GM23338 (cell line): ENCODE measurements around the gene BCKDHA. TPM values are rescaled to one million over a fixed set of nuclear protein-coding genes. Genes with fewer than 3 reads are reported as not detected.

Experiments used
- ATAC-seq: fragments of 200-7000 bp; cut with Tn5 transposase; 3 replicates; pipeline ENCODE4 v1.9.1; 2020
- DNase-seq: peaks from one replicate; pipeline ENCODE4 v3.0.0-alpha.2; 2015; ENCODE audit warnings: low spot score
- H2AFZ ChIP-seq: fragments of 200-600 bp; sonication (generic); 2 replicates; pipeline ENCODE4 v1.8.0; 2016; ENCODE audit warnings: antibody characterized with exemption, mild to moderate bottlenecking, moderate library complexity
- H3F3A ChIP-seq: fragments of 200-600 bp; sonication (generic); replicated peaks from 2 replicates; pipeline ENCODE4 v1.8.0; 2017; ENCODE audit warnings: antibody characterized with exemption, mixed run types, low read depth
- H3K27ac ChIP-seq: fragments of 200-600 bp; sonication (generic); 2 replicates; pipeline ENCODE4 v1.6.1; 2016; ENCODE audit warnings: low read depth
- H3K27me3 ChIP-seq: fragments of 200-600 bp; sonication (generic); 2 replicates; pipeline ENCODE4 v1.8.0; 2016; ENCODE audit warnings: mild to moderate bottlenecking, mixed run types, moderate library complexity; ENCODE audit not compliant: insufficient read depth
- H3K36me3 ChIP-seq: fragments of 200-600 bp; sonication (generic); 2 replicates; pipeline ENCODE4 v1.8.0; 2016; ENCODE audit warnings: mild to moderate bottlenecking; ENCODE audit not compliant: insufficient read depth
- H3K4me1 ChIP-seq: fragments of 200-600 bp; sonication (generic); 2 replicates; pipeline ENCODE4 v1.8.0; 2016; ENCODE audit warnings: mild to moderate bottlenecking, moderate library complexity; ENCODE audit not compliant: insufficient read depth
- H3K4me2 ChIP-seq: fragments of 200-600 bp; sonication (generic); 2 replicates; pipeline ENCODE4 v1.7.1; 2017; ENCODE audit warnings: mixed run types
- H3K4me3 ChIP-seq: fragments of 200-600 bp; sonication (generic); 2 replicates; pipeline ENCODE4 v1.6.1; 2016; ENCODE audit warnings: mixed run types
- H3K79me2 ChIP-seq: fragments of 200-600 bp; sonication (generic); replicated peaks from 2 replicates; pipeline ENCODE4 v1.8.0; 2017; ENCODE audit warnings: mild to moderate bottlenecking; ENCODE audit not compliant: insufficient read depth
- H3K9me2 ChIP-seq: fragments of 200-600 bp; sonication (generic); 2 replicates; pipeline ENCODE4 v1.8.0; 2017; ENCODE audit not compliant: insufficient read depth
- H4K20me1 ChIP-seq: fragments of 200-600 bp; sonication (generic); replicated peaks from 2 replicates; pipeline ENCODE4 v1.8.0; 2017; ENCODE audit warnings: mild to moderate bottlenecking; ENCODE audit not compliant: insufficient read depth
- H3K27ac Mint-ChIP-seq: 2 replicates; pipeline ENCODE4 v1.8.0; 2020; ENCODE audit warnings: inconsistent platforms, mild to moderate bottlenecking, moderate library complexity, mixed read lengths
- H3K27me3 Mint-ChIP-seq: 3 replicates; pipeline ENCODE4 v1.8.0; 2022; ENCODE audit warnings: low read depth, mild to moderate bottlenecking, moderate library complexity, mixed read lengths, inconsistent platforms; ENCODE audit not compliant: insufficient read depth, poor library complexity
- H3K36me3 Mint-ChIP-seq: 3 replicates; pipeline ENCODE4 v1.8.0; 2021; ENCODE audit warnings: low read depth, mild to moderate bottlenecking, inconsistent platforms, moderate library complexity, mixed read lengths
- H3K4me1 Mint-ChIP-seq: 3 replicates; pipeline ENCODE4 v1.8.0; 2020; ENCODE audit warnings: mild to moderate bottlenecking, inconsistent platforms, mixed read lengths
- H3K4me3 Mint-ChIP-seq: 3 replicates; pipeline ENCODE4 v1.8.0; 2021; ENCODE audit warnings: moderate library complexity, mild to moderate bottlenecking, inconsistent platforms, mixed read lengths
- H3K9me3 Mint-ChIP-seq: 3 replicates; pipeline ENCODE4 v1.8.0; 2020; ENCODE audit warnings: moderate library complexity, mild to moderate bottlenecking, inconsistent platforms, mixed read lengths
- CREB1 ChIP-seq: fragments of 250-450 bp; sonication (Bioruptor Pico); IDR thresholded peaks from 2 replicates; pipeline ENCODE4 v1.5.0; 2020; ENCODE audit warnings: low read depth, mild to moderate bottlenecking, moderate library complexity
- CTCF ChIP-seq, 2 experiments: fragments of 200-600 bp in 1 of 2; sonication (generic) in 1 of 2; conservative IDR thresholded peaks; 2 replicates each; pipeline versions ENCODE4 v1.5.1 to v1.6.1; 2016 to 2017; ENCODE audit warnings: antibody characterized with exemption in 2 of 2, low read depth in 2 of 2, mild to moderate bottlenecking in 2 of 2, moderate library complexity in 1 of 2
- ETS1 ChIP-seq: IDR thresholded peaks from 2 replicates; pipeline ENCODE4 v1.6.1; 2016; ENCODE audit warnings: antibody characterized with exemption
- EZH2 ChIP-seq: fragments of 200-600 bp; sonication (generic); IDR thresholded peaks from one replicate; pipeline ENCODE4 v1.8.0; 2017; ENCODE audit warnings: antibody characterized with exemption, mild to moderate bottlenecking, low read depth; ENCODE audit not compliant: unreplicated experiment
- EZH2phosphoT487 ChIP-seq: fragments of 200-600 bp; sonication (generic); IDR thresholded peaks from one replicate; pipeline ENCODE4 v1.8.1; 2018; ENCODE audit warnings: antibody characterized with exemption; ENCODE audit not compliant: unreplicated experiment
- JUNB ChIP-seq: IDR thresholded peaks from one replicate; pipeline ENCODE4 v1.6.1; 2016; ENCODE audit warnings: antibody characterized with exemption; ENCODE audit not compliant: unreplicated experiment
- NANOG ChIP-seq: IDR thresholded peaks from 2 replicates; pipeline ENCODE4 v1.6.1; 2016; ENCODE audit warnings: antibody characterized with exemption, borderline replicate concordance
- POLR2AphosphoS5 ChIP-seq: IDR thresholded peaks from 2 replicates; pipeline ENCODE4 v1.6.1; 2016; ENCODE audit warnings: antibody characterized with exemption, low read depth
- REST ChIP-seq: IDR thresholded peaks from one replicate; pipeline ENCODE4 v1.6.1; 2018; ENCODE audit warnings: antibody characterized with exemption; ENCODE audit not compliant: unreplicated experiment
- STAT1 ChIP-seq: IDR thresholded peaks from one replicate; pipeline ENCODE4 v1.6.1; 2016; ENCODE audit warnings: antibody characterized with exemption; ENCODE audit not compliant: unreplicated experiment
- ZNF114 ChIP-seq: fragments of 250-450 bp; sonication (Bioruptor Pico); IDR thresholded peaks from 2 replicates; pipeline ENCODE4 v1.5.0; 2020; ENCODE audit warnings: mild to moderate bottlenecking, moderate library complexity
- ZNF331 ChIP-seq: fragments of 250-450 bp; sonication (Bioruptor Pico); IDR thresholded peaks from 2 replicates; pipeline ENCODE4 v1.5.0; 2020; ENCODE audit warnings: low read depth, mild to moderate bottlenecking, moderate library complexity
- ZNF462 ChIP-seq: fragments of 250-450 bp; sonication (Bioruptor Pico); IDR thresholded peaks from 2 replicates; pipeline ENCODE4 v1.5.0; 2020; ENCODE audit warnings: mild to moderate bottlenecking, moderate library complexity
- polyA plus RNA-seq: library from polyadenylated mRNA; unstranded; fragments of >200 nt; fragmentation: Nextera tagmentation; extraction: Ambion mirVana; gene quantifications from 2 replicates; pipeline ENCODE4 v1.2.1, GENCODE V29; 2016
- total RNA-seq: library from RNA; depleted of rRNA; stranded (reverse); fragments of >200 nt; shearing (Covaris generic); gene quantifications from 2 replicates; pipeline ENCODE4 v1.2.3, GENCODE V29; 2014

BCKDHA gene
- total and polyA plus RNA-seq, 2 experiments from 2014 or later = 15.0 to 42.4 TPM

GRCh38 chr19:41386442-41386841 is 11.2 kb upstream of the BCKDHA start:
- Histone ChIP-seq H3K4me3 (no peak overlapping the region), H4K20me1 (0 out of 2 replicates have a peak, but pooled peaks cover 6% of the 10 kb centered on the region), H3K4me2 (no peak overlapping the region), H3K4me1 (no peaks in the 10 kb centered on the region), H3K36me3 (peaks cover 11% of the 10 kb centered on the region; the same call in 1 of the 2 replicates), H3K79me2 (no peaks in the 10 kb centered on the region), H3K27me3 (no peaks in the 10 kb centered on the region), H3F3A (0 out of 2 replicates have a peak, but pooled peaks cover 4% of the 10 kb centered on the region), H3K27ac (no peak overlapping the region), H3K9me2 (no peaks in the 10 kb centered on the region), H2AFZ (no peak overlapping the region)
- TF ChIP-seq ZNF114 (CRISPR knock-in tag) = no peak
- TF ChIP-seq REST = no peak
- no peak for TF ChIP-seq POLR2AphosphoS5
- TF ChIP-seq ETS1 = no peak
- TF ChIP-seq EZH2 = no peak
- no peak for TF ChIP-seq STAT1
- TF ChIP-seq CTCF (conservative IDR thresholded peaks at IDR 0.05; ENCODE audit: low read depth in 2 of 2) = no peak
- TF ChIP-seq ZNF462 = no peak
- TF ChIP-seq ZNF331 (CRISPR knock-in tag) = no peak
- TF ChIP-seq CREB1 = no peak
- TF ChIP-seq NANOG = no peak
- no peak for TF ChIP-seq EZH2phosphoT487
- no peak for TF ChIP-seq JUNB
- DNase-seq (no peak), ATAC-seq (no peak)
- no peaks in the 10 kb centered on the region for H3K4me1 Mint-ChIP-seq
- peaks cover 3% of the 10 kb centered on the region; the same call in 1 of the 3 replicates for H3K9me3 Mint-ChIP-seq
- peaks cover 41% of the 10 kb centered on the region for H3K36me3 Mint-ChIP-seq
- no peak overlapping the region for H3K4me3 Mint-ChIP-seq
- H3K27me3 Mint-ChIP-seq = peaks cover 2% of the 10 kb centered on the region
- H3K27ac Mint-ChIP-seq = no peak overlapping the region
